Right renal cortex interstitium (tissue), 3 donors: ENCODE results near the gene ZNF407. TPM values are rescaled to one million over a fixed set of nuclear protein-coding genes. Genes with fewer than 3 reads are reported as not detected.

ENCODE experiments used
- DNase-seq, 3 donors: peaks; one replicate each; pipeline ENCODE4 v3.0.0-alpha.2; 2013; ENCODE audit warnings: low read depth in 3 of 3, low spot score in 2 of 3
- polyA plus RNA-seq, 3 donors: library from polyadenylated mRNA; unstranded; fragments of 120-200 nt; gene quantifications; one replicate each; pipeline ENCODE4 v1.2.1, GENCODE V29; 2013; ENCODE audit not compliant: insufficient read length in 3 of 3

Gene ZNF407
- polyA plus RNA-seq, 3 donors, result 9.9 to 11.6 (median 10.9) TPM

DNA sequence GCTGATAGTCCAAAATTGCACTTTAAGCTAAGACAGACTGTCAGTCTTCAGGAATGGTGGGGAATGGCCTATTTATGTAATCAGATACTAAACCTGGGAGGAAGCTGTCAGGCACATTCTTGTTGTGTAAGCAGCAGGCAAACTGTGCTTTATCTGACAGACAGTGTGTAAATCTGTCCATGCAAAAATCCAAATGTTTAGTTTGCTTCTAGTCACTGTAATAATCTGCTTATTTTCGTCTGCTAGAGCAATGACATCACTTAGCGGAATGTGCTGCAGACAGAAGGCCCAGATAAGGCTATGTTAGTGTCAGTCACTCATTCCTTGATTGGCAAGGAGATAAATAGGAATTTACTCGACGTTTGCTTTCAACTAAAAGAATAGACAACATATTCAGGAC lies 263.5 kb downstream of the ZNF407 start:
- no peak for DNase-seq

DNA sequence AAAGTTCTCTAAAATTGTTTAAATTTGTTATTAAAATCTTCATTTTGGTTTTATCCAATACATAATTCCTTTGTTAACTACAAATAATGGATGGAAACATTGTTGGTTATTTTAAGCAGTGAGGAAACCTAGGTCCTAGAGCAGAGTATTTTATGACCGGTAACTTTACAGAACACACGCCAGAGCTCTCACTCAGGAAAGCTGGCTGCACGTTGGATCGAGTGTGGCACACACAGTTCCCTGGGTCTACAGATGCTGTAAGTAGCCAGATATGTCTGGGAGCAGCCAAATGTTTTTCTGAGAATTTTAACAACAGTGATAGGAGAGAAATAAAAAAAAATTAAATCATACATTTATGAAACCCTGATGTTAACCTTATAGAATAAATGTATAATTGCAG lies 264.4 kb downstream of the ZNF407 start:
- no peak for DNase-seq

DNA sequence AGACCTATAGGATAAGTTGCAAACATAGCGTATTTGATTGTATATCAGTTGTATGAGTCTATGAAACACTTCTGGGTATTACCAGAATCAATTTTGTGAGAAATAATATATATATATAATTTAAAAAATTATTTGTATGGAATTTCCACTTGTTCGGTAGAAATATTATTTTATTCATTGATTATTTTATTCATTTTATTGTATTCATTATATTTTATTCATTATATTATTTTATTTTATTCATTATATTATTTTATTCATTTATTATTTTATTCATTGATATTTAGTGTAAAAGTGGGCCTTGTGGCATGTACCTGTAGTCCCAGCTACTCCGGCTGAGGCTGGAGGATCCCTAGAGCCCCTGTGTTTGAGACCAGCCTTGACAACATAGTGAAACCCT lies 268.9 kb downstream of the ZNF407 start:
- no peak for DNase-seq

DNA sequence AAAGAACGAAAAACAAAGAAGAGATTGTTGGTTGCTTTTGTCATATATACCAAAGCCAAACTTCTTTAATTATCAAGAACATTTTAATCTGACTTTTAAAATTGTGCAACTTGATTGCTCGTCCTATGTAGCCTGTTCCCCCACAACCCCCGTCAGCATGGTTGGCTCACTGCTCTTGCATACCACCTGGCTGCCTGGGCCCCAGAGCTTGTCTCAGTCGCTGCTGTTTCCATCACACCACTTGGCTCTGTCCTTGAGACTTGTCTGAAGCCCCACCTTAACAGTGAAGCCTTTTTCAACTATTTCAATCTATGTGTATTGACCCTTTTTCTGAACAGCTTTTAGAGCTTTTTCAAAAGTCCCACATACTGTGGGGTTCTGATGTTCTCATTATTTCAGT lies 270.8 kb downstream of the ZNF407 start:
- no peak for DNase-seq

DNA sequence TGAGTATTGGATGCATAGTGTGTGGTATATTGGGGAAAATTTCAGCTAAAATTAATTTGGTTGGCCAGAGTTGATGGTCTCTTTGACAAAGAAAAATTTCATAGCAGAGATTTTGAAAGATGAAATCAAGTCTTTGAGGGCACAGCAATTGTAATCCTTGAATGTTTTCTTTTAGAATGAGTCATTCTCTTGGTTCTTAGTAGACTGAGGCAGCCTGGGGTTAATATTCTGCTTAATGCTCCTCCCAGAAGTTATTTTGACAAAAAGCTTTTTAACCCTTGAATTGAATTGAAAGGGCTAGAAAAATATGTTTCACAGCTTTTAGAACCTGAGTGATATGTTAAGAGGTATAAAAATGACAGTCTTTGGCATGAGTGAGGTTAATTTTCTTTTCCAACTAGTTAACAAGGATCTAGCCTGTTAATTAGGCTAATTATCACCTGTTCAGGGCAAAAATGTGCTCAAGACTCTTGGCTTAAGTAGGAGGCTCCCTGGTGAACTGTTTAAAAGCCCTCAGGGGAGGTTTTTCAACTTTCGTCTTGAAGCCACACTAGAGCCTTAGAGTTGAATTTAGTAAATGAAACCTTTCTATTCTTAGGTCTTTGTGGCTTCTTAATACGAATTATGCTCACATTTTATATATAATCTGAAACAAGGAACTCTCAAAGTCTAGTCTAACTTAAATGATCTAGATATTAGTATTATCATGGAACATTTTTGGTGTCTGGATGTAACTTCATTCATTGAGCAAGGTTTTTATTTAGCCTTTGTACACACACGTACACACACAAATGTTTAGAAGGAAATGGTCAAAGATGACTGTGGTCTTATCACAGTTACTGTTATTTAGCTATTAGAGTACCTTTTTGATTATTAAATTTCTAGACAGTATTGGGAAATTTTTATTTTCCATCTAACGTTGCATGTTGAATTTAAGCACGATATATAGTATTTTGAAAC lies 272.5 kb downstream of the ZNF407 start:
- DNase-seq, result no peak

DNA sequence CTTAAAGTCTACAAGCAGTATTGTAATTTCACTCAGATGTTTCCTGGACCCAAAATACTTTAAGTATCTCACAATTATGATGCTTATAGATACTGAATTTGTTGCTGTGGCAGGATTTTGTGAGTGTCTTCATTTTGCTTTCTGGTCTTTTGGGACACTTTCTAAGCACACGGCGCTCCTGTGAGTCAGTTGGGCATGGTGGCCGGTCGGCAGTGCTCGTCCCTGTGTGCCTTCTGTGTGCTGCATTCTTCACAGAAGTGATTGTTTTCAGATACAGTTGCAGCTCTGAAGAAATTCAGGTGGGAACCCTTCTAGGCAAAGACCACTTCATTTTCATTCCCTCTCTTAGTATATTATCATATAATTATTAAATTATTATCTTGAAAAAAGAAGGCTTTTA lies 273.3 kb downstream of the ZNF407 start:
- DNase-seq, result no peak

DNA sequence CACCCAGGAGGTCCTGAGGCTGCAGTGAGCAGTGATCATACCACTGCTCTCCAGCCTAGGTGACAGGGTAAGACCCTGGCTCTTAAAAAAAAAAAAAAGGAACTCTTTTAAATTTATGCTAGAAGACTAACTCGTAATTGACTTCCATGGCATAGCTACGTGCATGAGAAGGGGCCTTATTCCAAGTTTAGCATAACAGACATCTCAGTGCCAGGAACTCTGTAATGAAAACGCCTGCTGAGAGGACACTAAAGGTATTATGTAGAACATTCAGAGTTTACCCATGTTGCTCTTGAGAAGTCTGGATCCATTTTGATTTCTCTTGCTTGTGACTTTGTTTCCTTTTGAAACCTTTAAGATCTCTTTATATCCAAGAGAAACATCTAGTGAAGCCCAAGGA lies 276.0 kb downstream of the ZNF407 start:
- no peak for DNase-seq

DNA sequence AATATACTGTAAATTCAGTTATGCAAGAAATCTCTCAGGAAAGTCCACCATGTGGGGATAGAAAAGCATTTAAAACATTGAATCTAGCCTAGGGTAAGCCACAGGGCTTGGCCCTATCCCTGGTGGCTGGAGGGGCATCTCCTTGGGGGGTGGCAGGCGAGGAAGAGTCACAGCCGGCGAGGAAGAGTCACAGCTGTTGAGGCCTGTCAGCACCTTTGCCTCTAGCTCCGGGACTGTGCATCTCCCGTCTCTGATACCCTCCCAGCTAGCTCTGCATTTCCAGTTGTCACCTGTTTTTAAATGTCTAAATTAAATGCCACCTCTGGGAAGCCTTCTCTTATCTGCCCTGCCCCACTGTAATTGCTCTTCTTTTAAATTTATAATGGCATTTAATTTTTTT lies 276.7 kb downstream of the ZNF407 start:
- DNase-seq, result no peak

DNA sequence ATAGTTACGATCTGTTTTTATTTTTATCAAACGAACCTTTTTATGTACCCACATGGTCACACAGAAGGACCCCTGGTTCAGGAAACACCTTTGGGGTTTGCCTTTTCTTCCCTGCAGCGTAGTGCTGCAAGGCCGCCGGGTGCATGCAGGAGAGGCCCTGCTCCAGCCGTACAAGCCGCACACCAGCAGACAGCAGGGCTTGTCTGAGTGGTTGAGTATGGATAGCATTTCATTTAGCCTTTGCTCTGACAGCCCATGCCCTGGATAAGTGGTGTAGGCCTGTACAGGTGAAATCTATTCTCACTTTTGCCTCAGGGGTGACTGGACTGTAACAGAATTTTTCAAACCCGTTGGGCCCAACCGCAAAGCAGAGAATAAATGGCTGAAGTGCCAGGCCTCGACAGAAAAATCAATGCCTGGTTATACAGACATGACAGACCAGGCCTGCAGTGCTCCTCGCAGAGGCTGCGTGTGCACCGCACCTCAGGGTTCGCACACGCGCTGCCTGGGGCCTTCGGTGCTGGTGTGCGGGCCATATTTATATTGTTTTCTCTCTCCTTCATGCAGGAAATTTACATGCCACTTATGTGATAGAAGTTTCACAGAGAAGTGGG lies 279.1 kb downstream of the ZNF407 start:
- DNase-seq, result no peak

DNA sequence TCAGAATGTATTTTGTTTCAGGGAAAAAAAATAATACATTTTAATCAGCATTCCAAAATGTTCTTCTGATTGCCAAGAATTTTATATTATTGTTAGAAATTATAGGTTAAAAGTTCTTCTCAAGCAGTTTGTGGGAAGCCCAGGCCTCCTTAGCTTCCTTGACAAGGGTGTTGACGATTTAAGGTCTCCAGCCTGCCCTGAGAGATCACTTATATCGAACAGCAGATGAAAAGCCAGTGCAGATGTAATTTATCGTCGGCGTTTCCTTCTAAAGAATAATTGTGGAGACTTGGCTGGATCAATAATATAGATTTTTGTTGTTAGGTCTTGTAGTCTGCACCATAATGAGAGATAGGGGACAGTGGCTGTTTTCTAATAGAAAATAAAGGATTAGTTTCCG lies 280.6 kb downstream of the ZNF407 start:
- no peak for DNase-seq

DNA sequence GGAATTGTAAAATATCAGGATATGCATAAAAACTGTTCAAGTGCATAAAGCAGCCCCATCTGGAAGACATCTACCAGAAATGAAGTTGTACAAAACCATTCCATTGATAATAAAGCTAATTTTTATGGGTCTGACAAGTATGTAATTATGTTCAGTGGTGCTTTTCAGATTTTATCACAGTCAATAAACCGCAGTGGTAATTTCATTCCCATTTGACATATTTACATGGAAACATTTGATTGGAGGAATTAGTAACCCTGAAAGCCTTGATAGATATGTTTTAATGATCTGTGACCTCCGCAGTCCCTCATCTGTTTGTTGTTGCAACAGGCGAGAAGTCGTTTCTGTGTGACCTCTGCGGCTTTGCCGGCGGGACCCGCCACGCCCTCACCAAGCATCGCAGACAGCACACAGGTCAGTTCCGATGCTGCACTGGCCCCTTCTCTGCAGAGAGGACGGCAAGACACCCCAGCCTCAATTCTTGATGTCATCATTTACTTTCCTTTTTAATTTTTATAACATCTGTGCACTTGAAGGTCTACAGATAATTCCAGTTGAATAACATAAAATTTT lies 283.1 kb downstream of the ZNF407 start:
- no peak for DNase-seq

DNA sequence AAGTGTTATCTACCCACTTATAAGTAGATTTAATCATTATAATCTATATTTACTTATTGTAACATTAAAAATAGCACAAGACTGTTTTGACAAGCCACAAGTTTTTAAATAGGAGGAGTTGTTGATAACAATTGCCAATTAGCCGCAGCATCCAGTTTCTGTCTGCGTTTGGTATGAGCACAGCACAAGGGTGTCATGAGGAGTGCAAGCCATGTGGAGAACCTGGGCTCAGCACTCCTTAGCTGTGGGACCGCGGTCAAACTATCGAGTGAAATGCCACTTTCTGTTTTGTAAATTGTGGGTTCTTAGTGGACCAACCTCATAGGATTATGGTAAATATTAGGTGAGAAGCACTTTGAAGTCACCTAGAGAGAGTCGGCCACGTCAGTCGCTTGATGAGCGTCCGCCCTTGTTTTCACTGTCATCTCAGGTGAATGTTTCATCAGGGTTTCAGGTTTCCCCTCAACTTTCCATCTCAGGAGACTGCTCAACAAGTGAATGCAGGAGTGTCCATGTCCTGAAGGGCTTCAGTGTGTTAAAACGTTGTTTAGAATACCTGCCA lies 294.5 kb downstream of the ZNF407 start:
- no peak for DNase-seq

DNA sequence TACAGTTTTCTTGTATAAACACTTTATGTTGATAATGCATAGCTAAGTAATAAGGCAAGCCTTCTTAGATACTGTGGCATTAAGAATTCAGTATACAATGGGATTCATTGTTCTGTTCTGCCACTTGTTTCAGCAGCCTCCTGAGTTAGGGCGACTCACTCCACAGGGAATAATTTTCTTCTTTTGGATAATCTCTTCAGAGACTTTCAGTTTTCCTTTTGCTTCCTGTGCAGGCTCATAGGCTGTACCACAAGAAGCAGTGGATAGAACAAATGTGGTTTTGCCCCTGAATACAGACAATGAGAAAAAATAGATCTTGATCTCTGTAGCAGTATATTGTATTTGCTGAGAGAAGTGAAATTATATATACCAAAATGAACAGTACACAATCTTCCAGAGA lies 298.0 kb downstream of the ZNF407 start:
- DNase-seq, result no peak

DNA sequence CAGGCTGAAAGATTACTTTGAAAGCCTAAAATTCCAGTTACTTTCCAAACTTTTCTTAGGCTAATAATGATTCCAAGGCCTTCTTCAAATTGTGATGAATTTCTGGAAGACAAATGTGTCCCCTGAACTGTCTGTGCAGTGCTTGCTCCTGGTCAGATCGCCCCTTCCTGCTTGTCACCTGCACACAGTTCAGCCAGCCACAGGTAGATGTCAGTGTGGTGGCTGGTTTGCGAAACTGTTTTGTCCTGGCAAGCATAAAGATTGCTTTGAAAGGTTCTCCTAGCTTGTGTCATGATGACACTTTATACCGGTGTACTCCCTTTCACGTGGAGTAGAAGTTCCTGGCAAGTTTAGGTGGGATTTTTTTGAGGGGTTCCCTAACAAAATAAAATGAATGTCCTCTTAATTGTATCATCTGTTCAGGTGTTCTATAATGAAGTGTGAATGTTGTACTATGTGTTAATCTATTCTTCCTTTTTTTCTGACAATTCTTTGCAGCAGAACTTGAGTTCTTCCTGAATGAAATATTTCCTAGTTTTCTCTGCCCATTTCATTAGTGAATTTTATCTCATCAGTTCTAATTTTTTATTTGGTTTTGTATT lies 298.8 kb downstream of the ZNF407 start:
- DNase-seq, result peak in 2 of 3 donors; percentile 7 to 39

DNA sequence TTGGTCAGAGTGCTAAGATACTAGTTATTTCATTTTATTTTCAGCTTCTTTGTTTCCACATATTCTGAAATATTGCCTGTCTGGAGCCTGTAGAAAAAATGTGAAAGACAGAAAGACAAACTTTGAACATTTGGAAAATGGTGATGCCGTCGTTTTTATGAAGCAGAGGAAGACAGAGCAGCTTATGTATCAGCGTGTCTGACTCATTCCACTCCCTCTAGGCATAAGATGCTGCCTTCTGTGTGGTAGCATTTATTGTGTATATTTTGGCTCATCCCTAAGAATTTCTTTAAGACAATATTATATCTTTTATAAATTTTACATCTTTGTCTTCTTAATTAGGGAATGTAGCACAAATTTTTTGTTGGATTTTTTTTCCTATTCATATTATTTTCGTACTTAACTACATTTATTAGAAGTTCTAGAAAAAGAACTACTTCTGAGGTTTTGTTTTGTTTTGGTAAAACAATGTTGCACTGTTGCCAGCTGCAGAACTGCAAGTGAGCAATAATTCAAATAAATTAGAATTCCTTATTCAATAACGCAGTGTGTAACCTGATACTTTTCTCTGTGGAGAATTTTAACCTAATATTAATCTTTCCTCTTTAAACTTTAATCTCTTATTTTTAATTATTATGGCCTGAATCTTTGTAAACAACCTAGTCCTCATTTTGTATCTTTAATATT lies 300.4 kb downstream of the ZNF407 start:
- no peak for DNase-seq

DNA sequence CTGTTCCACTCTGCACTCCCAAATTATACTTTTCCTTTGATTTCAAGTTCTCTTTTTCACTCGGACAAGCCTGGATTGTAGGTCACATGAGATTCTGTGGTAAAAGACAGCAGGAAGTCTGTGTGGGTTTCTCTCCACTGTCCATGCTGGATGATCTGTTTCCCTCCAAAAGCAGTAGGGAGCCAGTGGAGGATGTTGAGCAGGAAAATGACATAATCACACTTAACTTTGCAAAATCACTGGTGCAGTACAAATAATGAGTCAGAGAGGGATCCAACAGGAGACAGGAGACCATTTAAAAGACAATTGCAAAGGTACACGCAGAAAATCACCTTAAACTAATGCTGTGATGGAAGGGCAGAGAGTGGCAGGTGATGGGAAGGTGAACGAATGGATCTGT lies 301.3 kb downstream of the ZNF407 start:
- no peak for DNase-seq

DNA sequence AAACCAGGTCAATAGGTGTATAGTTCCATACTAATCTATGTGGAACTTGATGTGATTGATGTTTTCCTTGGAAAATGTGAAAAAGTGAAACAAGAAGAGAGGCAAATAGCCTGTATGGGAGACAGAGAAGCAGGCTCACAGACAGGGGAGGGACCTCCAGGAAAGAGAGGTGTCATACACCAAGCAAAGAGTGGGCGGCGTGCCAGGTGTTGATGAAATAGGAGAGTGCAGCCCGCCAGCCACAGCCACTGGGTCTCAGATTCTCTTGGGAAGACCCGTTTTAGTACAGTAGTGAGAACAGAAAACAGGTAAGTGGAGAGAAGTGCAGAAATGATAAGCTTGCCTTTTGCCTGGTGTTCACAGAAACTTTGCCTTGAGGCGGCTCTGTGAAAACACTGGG lies 301.9 kb downstream of the ZNF407 start:
- DNase-seq, result peak in 2 of 3 donors; percentile 9 to 13

DNA sequence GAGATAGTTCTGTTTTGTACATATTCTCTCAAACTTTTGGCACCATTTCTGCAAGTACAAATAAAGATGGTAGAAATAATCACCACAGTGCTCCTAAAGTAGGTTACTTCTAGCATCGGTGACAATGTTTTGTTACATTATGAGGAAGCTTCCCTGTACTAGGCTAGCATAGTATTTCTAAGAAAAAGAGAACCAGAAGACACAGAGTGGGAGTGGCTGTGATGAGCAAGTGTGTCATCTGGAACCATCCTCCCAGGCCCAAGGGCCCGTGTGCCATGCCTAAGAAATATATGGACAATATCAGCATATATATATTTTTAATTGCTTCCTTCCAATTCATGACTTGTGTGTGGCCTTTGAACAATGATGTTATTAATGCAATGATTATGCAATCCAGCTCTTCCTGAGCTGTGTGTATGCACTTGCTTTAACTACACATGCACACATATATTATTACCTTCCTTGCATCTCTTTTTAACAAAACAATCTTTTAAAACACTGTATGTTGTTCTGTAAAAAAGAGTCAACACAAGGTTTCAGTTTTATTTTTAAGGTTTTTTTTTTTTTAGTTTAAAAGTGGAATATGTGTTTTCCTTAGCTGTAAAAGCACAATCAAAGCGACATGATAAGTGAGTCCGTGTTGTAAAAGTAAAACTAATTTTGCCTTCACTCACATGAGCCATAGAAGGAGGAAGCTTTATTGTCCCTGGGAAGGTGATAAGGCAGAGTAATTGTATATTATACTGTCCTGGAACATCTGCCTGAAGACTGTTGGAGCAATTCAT lies 303.9 kb downstream of the ZNF407 start:
- no peak for DNase-seq

DNA sequence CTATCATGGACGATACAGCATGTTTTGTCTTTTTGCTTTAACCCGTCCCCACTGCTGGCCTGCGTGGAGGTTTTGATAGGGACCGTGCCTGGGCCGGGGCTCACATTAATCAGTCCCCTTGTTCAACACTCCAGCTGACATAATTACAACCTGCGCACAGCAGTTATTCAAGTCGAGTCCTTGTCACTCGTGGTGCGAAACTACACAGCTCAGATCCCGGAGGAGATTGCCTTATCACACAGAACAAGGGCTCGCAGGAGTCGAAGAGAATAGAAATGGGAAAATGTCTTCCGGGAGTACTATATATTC lies 304.4 kb downstream of the ZNF407 start:
- DNase-seq, result no peak

DNA sequence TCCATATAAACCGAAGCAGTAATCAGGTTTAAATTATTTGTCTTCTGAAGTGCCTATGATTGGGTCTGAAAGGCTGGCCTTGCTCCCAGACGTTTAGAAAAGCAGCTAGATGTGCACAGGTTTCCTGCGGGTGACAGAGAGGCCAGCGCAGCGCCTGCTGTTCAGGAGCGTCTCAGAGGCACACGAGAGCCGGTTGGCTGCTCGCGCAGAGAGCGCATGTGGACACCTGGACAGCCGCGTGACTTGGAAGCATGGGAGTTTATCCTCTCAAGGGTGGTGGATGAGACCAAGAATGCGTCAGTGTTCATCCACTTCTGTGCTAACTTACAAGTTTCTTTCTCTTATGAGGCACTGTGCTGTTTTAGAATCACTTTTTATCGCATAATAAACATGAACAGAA lies 307.6 kb downstream of the ZNF407 start:
- DNase-seq, result no peak
